Measurements from ENCODE around the gene CLASRP.
A peak's percentile ranks its signal among the peaks of the same experiment; 100 is the strongest.
"Not testable (repeated sequence)": the region's sequence is repeated elsewhere in the genome, so short reads cannot be mapped to it uniquely, and the experiment has no call there.

CLASRP gene

GRCh38 chr19:45104658-45105349, 66.0 kb downstream of the CLASRP start:
- no peak for DNase-seq

- DNase-seq = not testable (repeated sequence)
Measured at GRCh38 chr19:45106363-45106762, 67.5 kb downstream of the CLASRP start.

- DNase-seq = no peak
Measured at GRCh38 chr19:45107621-45108150, 68.8 kb downstream of the CLASRP start.

GRCh38 chr19:45110851-45111266, 72.0 kb downstream of the CLASRP start:
- DNase-seq = peak in 1 of 2 experiments; percentile 8

GRCh38 chr19:45112111-45112827, 73.4 kb downstream of the CLASRP start:
- no peak for DNase-seq

- no peak for DNase-seq
Measured at GRCh38 chr19:45113628-45114027, 74.8 kb downstream of the CLASRP start.

GRCh38 chr19:45114116-45114515, 75.3 kb downstream of the CLASRP start:
- no peak for DNase-seq

GRCh38 chr19:45115809-45116615, 77.2 kb downstream of the CLASRP start:
- peak; percentile 96 to 98 for DNase-seq

- peak; percentile 43 to 80 for DNase-seq
Measured at GRCh38 chr19:45117167-45117594, 78.3 kb downstream of the CLASRP start.

- no peak for DNase-seq
Measured at GRCh38 chr19:45117671-45118070, 78.8 kb downstream of the CLASRP start.

- no peak for DNase-seq
Measured at GRCh38 chr19:45118106-45118505, 79.3 kb downstream of the CLASRP start.

GRCh38 chr19:45118591-45119355, 79.9 kb downstream of the CLASRP start:
- peak in 1 of 2 experiments; percentile 54 for DNase-seq

GRCh38 chr19:45119582-45119981, 80.7 kb downstream of the CLASRP start:
- DNase-seq = no peak

Measured in NCI-H524 (cell line).